Measurements from ENCODE around the gene HNRNPH3.

Gene HNRNPH3

DNA sequence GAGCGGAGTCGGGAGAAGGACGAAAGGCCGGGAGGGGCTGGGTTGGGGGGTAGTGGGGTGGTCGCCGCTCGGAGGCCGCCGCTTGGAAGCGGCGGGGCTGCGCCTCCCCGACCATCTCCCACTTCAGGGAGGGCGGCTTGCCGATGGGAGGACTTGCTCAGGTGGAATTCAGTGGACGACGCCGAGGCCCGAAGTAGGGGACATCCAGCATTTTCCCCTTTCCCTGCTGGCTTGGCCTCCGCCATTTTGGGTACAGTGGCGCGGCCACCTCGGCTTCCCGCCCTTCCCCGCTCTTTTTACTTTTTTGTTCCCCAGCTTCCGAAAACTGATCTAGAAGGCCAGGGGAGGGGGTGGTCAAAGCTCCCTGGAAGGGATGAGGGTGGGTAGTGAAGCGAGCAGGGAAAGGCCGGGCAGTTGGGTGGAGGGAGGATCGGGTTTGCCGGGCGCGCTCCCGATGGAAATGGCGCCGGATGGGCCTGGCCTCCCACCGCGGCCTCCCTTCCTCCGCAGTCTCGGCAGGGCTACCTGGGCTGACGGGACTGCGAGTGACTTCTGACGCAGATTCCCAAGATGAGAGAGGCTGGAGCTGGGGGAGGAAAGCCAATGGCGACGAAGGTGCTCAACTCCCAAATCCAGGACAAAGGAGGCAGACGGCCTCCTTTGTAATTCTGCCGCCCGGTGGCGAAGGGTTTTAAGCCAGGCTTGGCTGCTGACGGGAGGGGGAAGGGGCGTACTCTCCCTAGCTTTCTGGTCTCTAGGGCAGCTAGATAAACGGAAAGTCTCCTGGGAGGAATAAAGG lies 594 bp downstream of the HNRNPH3 start, which contains the start of gene PBLD:
Gene PBLD, minus strand, starts transcription at position 670 of the 799 bp plus-strand sequence. CDS start 26,084 bp downstream, outside the sequence.
- peak; percentile 60 for DNase-seq

- DNase-seq: no peak
Measured at GRCh38 chr10:68333058-68333395, 1.2 kb downstream of the HNRNPH3 start.

- no peak for DNase-seq
Measured at GRCh38 chr10:68333440-68334431, 1.9 kb downstream of the HNRNPH3 start.

DNA sequence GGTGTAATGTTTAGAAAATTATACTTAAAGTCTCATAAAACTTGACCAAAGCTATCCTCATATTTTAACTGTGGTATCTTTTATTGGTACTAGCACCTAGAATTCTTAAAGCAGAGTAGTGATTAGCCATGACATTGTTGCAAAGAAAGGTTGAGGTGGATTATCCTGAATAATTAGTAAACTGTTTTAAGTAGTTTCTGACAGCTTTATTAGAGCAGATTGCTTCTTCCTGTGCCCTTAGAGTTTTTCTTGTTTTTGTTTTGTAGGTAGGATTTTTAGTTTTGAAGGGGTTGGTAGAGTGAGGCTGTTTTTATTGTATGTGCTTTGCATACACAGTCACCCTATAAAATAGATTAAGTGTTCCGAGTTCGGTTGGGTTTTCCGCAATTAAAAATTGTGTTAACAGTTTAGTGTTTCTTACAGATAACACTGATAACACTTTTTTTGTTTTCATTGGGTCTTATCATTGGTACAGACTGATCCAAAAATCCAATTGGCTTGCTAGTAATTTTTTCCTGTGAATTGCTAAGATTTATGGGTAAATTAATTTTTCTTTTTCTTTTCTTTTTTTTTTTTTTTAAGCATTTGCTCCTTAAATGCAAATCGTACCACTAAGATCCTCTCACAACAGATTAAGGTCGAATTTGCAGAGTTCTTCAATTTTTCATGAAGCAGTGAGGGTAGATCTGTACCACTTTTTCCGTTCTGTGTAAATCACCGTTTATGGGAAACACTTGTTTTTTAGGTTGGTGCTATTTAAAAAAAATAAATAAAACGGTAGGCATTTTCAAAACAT lies 3.0 kb downstream of the HNRNPH3 start:
- no peak for DNase-seq

DNA sequence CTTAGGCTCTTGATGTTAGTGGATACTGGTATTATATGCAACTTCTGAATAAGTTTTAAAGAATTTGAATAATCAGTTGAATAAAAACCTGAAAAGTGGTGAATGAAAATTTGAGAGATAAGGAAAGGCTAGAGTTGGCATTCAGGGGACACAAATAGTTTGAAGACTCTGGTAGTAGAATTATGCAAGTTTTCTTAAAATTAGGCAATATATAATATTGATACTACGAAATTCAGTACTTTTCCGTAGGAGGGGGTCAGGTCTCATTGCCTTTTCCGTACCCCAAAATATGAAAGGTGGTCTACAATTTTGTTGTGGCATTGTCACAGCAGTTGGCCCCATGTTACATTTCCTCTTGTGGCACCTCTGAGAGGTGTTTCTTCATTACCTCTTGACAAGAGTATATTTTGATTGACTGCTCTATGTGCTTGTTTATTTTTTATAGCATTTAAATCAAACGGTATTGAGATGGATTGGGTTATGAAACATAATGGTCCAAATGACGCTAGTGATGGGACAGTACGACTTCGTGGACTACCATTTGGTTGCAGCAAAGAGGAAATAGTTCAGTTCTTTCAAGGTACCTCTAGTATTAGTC lies 5.0 kb downstream of the HNRNPH3 start:
- no peak for DNase-seq

DNA sequence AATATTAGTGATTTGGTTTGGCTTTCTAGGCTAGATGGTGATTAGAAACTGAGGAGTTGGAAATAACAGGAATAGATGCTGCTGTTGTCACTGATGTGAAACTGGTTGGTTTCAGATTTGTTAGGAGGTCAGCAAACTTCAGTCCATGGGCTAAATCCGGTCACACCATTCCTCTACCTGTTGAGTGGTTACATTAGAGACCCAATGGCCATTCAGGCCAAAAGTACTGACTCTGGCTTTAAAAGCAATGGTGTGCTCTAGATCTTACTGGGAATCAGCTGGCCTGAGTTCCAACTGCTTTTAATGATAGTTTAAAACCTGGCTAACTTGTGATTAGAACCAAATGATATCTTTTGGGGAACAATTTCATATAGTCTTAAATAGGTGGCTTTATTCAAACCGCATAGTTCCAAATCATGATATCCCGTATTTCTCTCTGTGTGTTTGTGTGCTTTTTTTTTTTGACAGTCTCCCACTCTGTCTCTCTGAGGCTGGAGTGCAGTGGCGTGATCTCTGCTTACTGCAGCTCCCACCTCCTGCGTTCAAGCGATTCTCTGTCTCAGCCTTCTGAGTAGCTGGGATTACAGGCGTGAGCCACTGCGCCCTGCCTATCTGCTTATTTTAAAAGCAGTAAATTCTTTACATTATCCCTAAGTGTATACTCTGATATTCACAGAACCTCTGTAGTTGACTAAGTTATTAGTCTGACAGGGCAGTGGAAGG lies 8.7 kb downstream of the HNRNPH3 start:
- no peak for DNase-seq

GRCh38 chr10:68342909-68343516 lies 11.1 kb downstream of the HNRNPH3 start:
- no peak for DNase-seq

GRCh38 chr10:68345621-68346020 lies 13.8 kb downstream of the HNRNPH3 start:
- DNase-seq: no peak

DNA sequence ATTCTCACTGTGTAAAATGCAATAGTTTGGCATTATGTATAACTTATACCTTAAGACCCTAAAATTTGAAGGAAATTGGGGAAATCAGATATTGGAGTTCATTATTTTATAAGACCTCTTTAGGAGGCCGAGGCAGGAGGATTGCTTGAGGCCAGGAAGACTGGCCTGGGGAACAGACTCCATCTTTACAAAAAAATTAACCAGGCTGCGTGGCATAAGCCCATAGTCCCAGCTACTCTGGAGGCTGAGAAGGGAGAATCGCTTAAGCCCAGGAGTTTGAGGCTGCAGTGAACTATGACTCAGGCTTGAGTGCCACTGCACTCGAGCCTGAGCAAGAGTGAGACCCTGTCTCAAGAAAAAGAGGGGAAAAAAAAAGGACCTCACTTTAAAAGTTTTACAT lies 14.9 kb downstream of the HNRNPH3 start:
- DNase-seq: no peak

DNA sequence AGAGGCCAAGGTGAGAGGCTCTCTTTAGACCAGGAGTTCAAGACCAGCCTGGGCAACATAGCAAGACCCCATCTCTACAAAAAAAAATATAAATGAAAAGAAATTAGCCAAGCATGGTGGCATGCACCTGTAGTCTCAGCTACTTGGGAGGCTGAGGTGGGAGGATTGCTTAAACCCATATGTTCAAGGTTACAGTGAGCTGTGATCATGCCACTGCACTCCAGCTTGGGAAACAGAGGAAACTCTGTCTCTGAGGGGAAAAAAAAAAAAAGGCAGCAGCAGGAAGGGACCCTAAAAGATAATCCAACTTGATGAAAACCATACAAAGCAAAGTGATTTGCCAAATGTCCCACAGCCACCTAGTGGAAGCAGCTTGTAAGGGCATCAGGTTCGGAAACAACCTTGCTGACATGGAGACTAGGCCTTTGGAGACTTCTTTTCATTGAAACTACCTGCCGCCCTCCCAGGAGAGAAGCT lies 16.4 kb downstream of the HNRNPH3 start:
- no peak for DNase-seq

GRCh38 chr10:68353537-68353936 lies 21.7 kb downstream of the HNRNPH3 start:
- DNase-seq: no peak

- no peak for DNase-seq
Measured at GRCh38 chr10:68359189-68359588, 27.3 kb downstream of the HNRNPH3 start.

DNA sequence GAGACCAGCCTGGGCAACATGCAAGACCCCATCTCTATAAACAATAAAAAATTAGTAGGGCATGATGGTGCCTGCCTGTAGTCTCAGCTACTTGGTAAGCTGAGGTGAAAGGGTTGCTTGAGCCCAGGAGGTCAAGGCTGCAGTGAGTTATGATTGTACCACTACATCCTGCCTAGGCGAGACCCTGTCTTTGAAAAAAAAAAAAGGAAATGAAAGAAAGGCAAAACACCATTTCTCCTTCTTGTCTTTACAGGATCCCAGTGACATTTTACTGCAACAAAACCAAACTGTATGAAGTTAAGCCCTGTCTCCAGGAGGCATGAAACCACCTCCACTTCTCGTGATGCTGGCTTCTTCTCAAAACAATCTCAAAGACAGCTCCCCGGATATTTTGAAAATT lies 30.7 kb downstream of the HNRNPH3 start:
- DNase-seq: no peak

DNA sequence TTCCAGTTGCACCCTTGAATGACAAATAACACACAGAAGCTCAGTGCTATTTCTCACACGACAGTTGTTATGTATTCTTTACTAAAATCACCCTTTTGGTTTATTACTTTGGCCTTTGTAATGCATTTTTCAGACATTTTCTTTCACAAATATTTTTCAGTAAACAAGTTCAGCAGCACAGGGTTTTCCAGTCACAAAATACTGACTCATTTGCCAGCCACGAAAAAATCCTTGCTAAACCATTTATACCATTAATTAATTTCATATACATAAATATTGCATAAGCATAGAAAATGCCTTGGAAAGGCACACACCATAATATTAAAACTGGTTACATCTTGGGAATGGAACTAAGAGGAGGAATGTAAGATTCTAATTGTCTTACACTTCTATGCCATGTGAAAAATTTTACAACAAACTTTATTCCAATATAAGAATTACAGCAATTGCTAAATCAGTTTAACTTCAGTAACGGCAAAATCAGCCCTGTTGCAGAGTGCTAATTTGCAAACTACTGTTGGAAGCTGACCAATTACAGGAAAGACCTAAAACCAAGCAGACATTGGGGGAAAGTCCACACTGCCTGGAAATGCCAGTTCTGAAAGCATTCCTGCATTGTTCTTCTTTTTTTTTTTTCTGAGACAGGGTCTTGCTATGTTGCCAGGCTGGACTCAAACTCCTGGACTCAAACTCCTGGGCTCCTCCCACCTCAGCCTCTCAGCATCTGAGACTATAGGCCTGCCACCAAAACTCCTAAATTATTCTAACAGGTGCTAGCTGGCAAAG lies 32.4 kb downstream of the HNRNPH3 start:
- no peak for DNase-seq

GRCh38 chr10:68365611-68366010 lies 33.7 kb downstream of the HNRNPH3 start:
- no peak for DNase-seq

GRCh38 chr10:68366600-68366999 lies 34.7 kb downstream of the HNRNPH3 start:
- no peak for DNase-seq

- DNase-seq: no peak
Measured at GRCh38 chr10:68367121-68367520, 35.3 kb downstream of the HNRNPH3 start.

DNA sequence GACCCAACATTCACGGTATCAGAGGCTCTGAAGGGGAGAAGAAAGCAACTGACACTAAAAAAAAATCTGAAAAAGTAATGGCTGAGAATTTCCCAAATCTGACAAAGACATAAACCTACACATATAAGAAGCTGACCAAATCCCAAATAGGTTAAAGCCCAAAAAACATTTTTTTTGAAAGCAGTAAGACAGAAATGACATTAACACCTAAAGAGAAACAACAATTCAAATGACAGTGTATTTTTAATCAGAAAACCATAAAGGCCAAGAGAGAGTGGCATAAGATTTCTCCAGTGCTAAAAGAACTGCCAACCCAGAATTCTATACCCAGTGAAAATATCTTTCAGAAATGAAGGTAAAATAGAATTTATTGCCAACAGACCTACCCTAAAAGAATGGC lies 39.7 kb downstream of the HNRNPH3 start:
- DNase-seq: no peak

- DNase-seq: no peak
Measured at GRCh38 chr10:68385740-68386139, 53.9 kb downstream of the HNRNPH3 start.

Measured in NCI-H2029 (cell line).